GM19193 (cell line): ENCODE results near the gene RAB3C.

Experiments used
- POLR2A ChIP-seq: IDR thresholded peaks from 4 replicates; pipeline ENCODE4 v1.6.1; 2011; ENCODE audit not compliant: insufficient read depth, insufficient read length; ENCODE audit errors: extremely low read depth

The RAB3C gene

GRCh38 chr5:58666598-58667581 lies 84.0 kb downstream of the RAB3C start:
- no peak for TF ChIP-seq POLR2A

GRCh38 chr5:58670582-58670981 lies 87.7 kb downstream of the RAB3C start:
- TF ChIP-seq POLR2A, result no peak

- no peak for TF ChIP-seq POLR2A
Measured at GRCh38 chr5:58671155-58671554, 88.3 kb downstream of the RAB3C start.

- no peak for TF ChIP-seq POLR2A
Measured at GRCh38 chr5:58672521-58672920, 89.6 kb downstream of the RAB3C start.

- TF ChIP-seq POLR2A, result no peak
Measured at GRCh38 chr5:58674070-58674469, 91.2 kb downstream of the RAB3C start.

- no peak for TF ChIP-seq POLR2A
Measured at GRCh38 chr5:58674711-58675110, 91.8 kb downstream of the RAB3C start.

- TF ChIP-seq POLR2A, result no peak
Measured at GRCh38 chr5:58675341-58675740, 92.5 kb downstream of the RAB3C start.

GRCh38 chr5:58677650-58678049 lies 94.8 kb downstream of the RAB3C start:
- no peak for TF ChIP-seq POLR2A

- no peak for TF ChIP-seq POLR2A
Measured at GRCh38 chr5:58680503-58680902, 97.6 kb downstream of the RAB3C start.

GRCh38 chr5:58681943-58682342 lies 99.1 kb downstream of the RAB3C start:
- no peak for TF ChIP-seq POLR2A

GRCh38 chr5:58683567-58683966 lies 100.7 kb downstream of the RAB3C start:
- TF ChIP-seq POLR2A, result no peak

GRCh38 chr5:58687079-58687478 lies 104.2 kb downstream of the RAB3C start:
- no peak for TF ChIP-seq POLR2A

- no peak for TF ChIP-seq POLR2A
Measured at GRCh38 chr5:58687595-58687994, 104.7 kb downstream of the RAB3C start.

GRCh38 chr5:58699762-58700118 lies 116.9 kb downstream of the RAB3C start:
- TF ChIP-seq POLR2A, result no peak

- TF ChIP-seq POLR2A, result no peak
Measured at GRCh38 chr5:58703925-58704555, 121.2 kb downstream of the RAB3C start.

- TF ChIP-seq POLR2A, result no peak
Measured at GRCh38 chr5:58706736-58707135, 123.9 kb downstream of the RAB3C start.

GRCh38 chr5:58708456-58708855 lies 125.6 kb downstream of the RAB3C start:
- TF ChIP-seq POLR2A, result no peak

- no peak for TF ChIP-seq POLR2A
Measured at GRCh38 chr5:58710871-58711270, 128.0 kb downstream of the RAB3C start.
